CD4-positive, alpha-beta T cell (primary cell): Measurements from ENCODE around the gene MRPL55. TPM values are rescaled to one million over a fixed set of nuclear protein-coding genes. Genes with fewer than 3 reads are reported as not detected.

Experiments used
- ATAC-seq: fragments of 200-7000 bp; cut with Tn5 transposase; one replicate; pipeline ENCODE4 v1.10.0; 2022; ENCODE audit warnings: mild to moderate bottlenecking; ENCODE audit not compliant: poor library complexity
- CTCF ChIA-PET: fragments of 350-600 bp; sonication (Branson Sonifier 250); formaldehyde crosslinking; loops from one replicate; lab custom pipeline; 2021; ENCODE audit warnings: antibody characterized with exemption, inconsistent platforms; lab: Charles Lee
- POLR2A ChIA-PET: fragments of 350-600 bp; sonication (Branson Sonifier 250); formaldehyde crosslinking; loops from one replicate; lab custom pipeline; 2021; ENCODE audit warnings: antibody characterized with exemption, inconsistent platforms; lab: Charles Lee
- DNase-seq, 14 experiments: peaks; one replicate each; pipeline ENCODE4 v3.0.0-alpha.2; 2013 to 2020; ENCODE audit warnings: mixed read lengths in 2 of 14
- H3K27ac ChIP-seq, 2 donors: one replicate each; pipeline versions ENCODE4 v1.5.1 to v1.7.0; 2013; ENCODE audit warnings: low read length in 2 of 2, low read depth in 1 of 2, mild to moderate bottlenecking in 1 of 2
- H3K27me3 ChIP-seq, 2 experiments: 1 replicate in 1 of 2; 2 replicates in 1 of 2; pipeline versions ENCODE4 v1.6.1 to v1.7.0; 2013; ENCODE audit warnings: low read length in 2 of 2, control low read depth in 1 of 2, mild to moderate bottlenecking in 1 of 2, moderate library complexity in 1 of 2; ENCODE audit not compliant: insufficient read depth in 2 of 2, control insufficient read depth in 1 of 2
- H3K36me3 ChIP-seq: one replicate; pipeline ENCODE4 v1.6.1; 2013; ENCODE audit warnings: low read length, control low read depth; ENCODE audit not compliant: insufficient read depth
- H3K4me1 ChIP-seq: one replicate; pipeline ENCODE4 v1.6.1; 2013; ENCODE audit warnings: low read length, control low read depth; ENCODE audit not compliant: insufficient read depth
- H3K4me3 ChIP-seq: one replicate; pipeline ENCODE4 v1.5.1; 2013; ENCODE audit warnings: mild to moderate bottlenecking, low read length, moderate library complexity
- H3K9me3 ChIP-seq, 2 experiments: 1 replicate in 1 of 2; 2 replicates in 1 of 2; pipeline versions ENCODE4 v1.6.1 to v1.7.0; 2013; ENCODE audit warnings: low read length in 2 of 2, mild to moderate bottlenecking in 2 of 2, control low read depth in 1 of 2, moderate library complexity in 1 of 2; ENCODE audit not compliant: control insufficient read depth in 1 of 2, insufficient read depth in 1 of 2
- H3K27ac Mint-ChIP-seq: one replicate; pipeline ENCODE4 v1.8.0; 2020; ENCODE audit warnings: mixed read lengths
- H3K27me3 Mint-ChIP-seq: one replicate; pipeline ENCODE4 v1.8.0; 2021; ENCODE audit warnings: mixed read lengths
- H3K36me3 Mint-ChIP-seq: one replicate; pipeline ENCODE4 v1.8.0; 2021; ENCODE audit warnings: low read depth, mixed read lengths
- H3K4me1 Mint-ChIP-seq: one replicate; pipeline ENCODE4 v1.8.0; 2021; ENCODE audit warnings: low read depth, mixed read lengths
- H3K4me3 Mint-ChIP-seq: one replicate; pipeline ENCODE4 v1.8.0; 2020; ENCODE audit warnings: mild to moderate bottlenecking, mixed read lengths
- H3K9me3 Mint-ChIP-seq: one replicate; pipeline ENCODE4 v1.8.0; 2020; ENCODE audit warnings: mixed read lengths
- intact Hi-C, 2 experiments: fragments of 100-400 bp; cut with DNase I in 1 of 2; cut with micrococcal nuclease in 1 of 2; formaldehyde crosslinking; loops; one replicate each; pipeline versions ENCODE4 v1.15.1 to v1.9.0; 2023 to 2025; cut with DNase I, micrococcal nuclease
- total RNA-seq, 174 experiments: library from RNA in 2 of 174; stranded (reverse) in 2 of 174; gene quantifications; one replicate each; pipeline ENCODE4 v1.2.3 and lab custom pipeline; 2021 to 2026
- TF ChIP-seq, protein P1 (sequence below): fragments of 200-600 bp; IDR thresholded peaks from one replicate; pipeline ENCODE4 v1.8.0; 2022; ENCODE audit warnings: antibody characterized with exemption, mild to moderate bottlenecking

Gene MRPL55
- total RNA-seq, 2 experiments from 2014 or later: 120 to 128 TPM

GRCh38 chr1:228110556-228110955 is 1.5 kb upstream of the MRPL55 start:
- Mint-ChIP-seq H3K27ac (peak overlapping the region; percentile 93), H3K4me1 (peaks cover 26% of the 10 kb centered on the region), H3K36me3 (peaks cover 15% of the 10 kb centered on the region), H3K4me3 (peak overlapping the region; percentile 56), H3K9me3 (no peaks in the 10 kb centered on the region), H3K27me3 (no peaks in the 10 kb centered on the region)
- no peaks in the 10 kb centered on the region for H3K9me3 ChIP-seq
- H3K27ac ChIP-seq: no peak overlapping the region
- ATAC-seq (no peak), DNase-seq (no peak)
- peaks cover 22% of the 10 kb centered on the region for H3K36me3 ChIP-seq
- intact Hi-C loops: no loop called here
- CTCF ChIA-PET: interaction anchor here (2.1 kb wide), 1 partner anchor 54 kb away, joined by 9 read pairs; no protein-coding TSS in a partner anchor
- POLR2A ChIA-PET: interaction anchor here (1.0 to 2.8 kb wide), 7 partner anchors 14 to 378 kb away, joined by 3 to 22 read pairs (median 3); partner anchors contain the start of genes ARF1 and GUK1
- H3K4me1 ChIP-seq: peaks cover 26% of the 10 kb centered on the region
- H3K4me3 ChIP-seq: no peak overlapping the region
- TF ChIP-seq, protein P1, sequence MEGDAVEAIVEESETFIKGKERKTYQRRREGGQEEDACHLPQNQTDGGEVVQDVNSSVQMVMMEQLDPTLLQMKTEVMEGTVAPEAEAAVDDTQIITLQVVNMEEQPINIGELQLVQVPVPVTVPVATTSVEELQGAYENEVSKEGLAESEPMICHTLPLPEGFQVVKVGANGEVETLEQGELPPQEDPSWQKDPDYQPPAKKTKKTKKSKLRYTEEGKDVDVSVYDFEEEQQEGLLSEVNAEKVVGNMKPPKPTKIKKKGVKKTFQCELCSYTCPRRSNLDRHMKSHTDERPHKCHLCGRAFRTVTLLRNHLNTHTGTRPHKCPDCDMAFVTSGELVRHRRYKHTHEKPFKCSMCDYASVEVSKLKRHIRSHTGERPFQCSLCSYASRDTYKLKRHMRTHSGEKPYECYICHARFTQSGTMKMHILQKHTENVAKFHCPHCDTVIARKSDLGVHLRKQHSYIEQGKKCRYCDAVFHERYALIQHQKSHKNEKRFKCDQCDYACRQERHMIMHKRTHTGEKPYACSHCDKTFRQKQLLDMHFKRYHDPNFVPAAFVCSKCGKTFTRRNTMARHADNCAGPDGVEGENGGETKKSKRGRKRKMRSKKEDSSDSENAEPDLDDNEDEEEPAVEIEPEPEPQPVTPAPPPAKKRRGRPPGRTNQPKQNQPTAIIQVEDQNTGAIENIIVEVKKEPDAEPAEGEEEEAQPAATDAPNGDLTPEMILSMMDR: no peak
- no peaks in the 10 kb centered on the region for H3K27me3 ChIP-seq

DNA sequence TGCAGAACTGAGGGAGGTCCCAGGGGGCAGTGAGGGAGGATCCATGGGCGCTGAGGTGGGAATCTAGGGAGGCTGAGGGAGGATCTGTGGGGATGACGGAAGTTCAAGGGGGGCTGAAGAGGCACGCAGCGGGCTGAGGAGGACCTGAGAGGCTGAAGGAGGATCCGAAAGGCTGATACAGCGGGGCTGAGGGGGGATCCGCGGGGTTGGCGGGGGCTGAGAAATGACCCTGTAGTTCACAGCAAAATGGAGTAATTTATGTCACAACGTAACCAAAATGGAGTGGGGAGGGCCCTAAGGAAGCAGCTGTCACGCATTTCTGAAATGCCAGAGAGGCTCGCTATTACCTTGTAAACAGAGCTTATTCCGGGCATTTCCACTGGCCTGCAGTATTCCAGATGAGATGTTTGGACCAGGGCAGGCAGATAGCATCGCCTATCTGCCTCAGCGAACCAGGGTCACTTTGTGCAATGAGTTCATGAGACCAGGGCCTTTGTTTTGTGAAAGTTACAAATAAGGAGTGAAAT is 926 bp upstream of the MRPL55 start:
- Histone ChIP-seq H3K9me3 (no peaks in the 10 kb centered on the region), H3K27me3 (no peaks in the 10 kb centered on the region), H3K4me3 (peak overlapping the region; percentile 99), H3K27ac (peak overlapping the region; percentile 78 to 84), H3K4me1 (peaks cover 26% of the 10 kb centered on the region), H3K36me3 (peaks cover 23% of the 10 kb centered on the region)
- ATAC-seq (no peak), DNase-seq (no peak)
- TF ChIP-seq, protein P1: no peak
- peak overlapping the region; percentile 92 for H3K4me3 Mint-ChIP-seq
- H3K4me1 Mint-ChIP-seq: peaks cover 26% of the 10 kb centered on the region
- ChIA-PET POLR2A (interaction anchor here (0.7 to 2.8 kb wide), 14 partner anchors 10 to 378 kb away, joined by 3 to 22 read pairs (median 3); partner anchors contain the start of genes ARF1, GUK1 and IBA57), CTCF (interaction anchor here (1.1 to 2.1 kb wide), 3 partner anchors 21 to 104 kb away, joined by 5 to 9 read pairs (median 8); no protein-coding TSS in a partner anchor)
- peaks cover 15% of the 10 kb centered on the region for H3K36me3 Mint-ChIP-seq
- intact Hi-C loops: loop anchor here (1.0 to 10.0 kb wide), 9 partner anchors 21 to 375 kb away; partner anchors contain the start of genes ARF1 (in 1 of the 2), GUK1 (in 1 of the 2), JMJD4 (in 1 of the 2) and SNAP47 (in 1 of the 2)
- no peaks in the 10 kb centered on the region for H3K27me3 Mint-ChIP-seq
- H3K27ac Mint-ChIP-seq: peak overlapping the region; percentile 93
- no peaks in the 10 kb centered on the region for H3K9me3 Mint-ChIP-seq

DNA sequence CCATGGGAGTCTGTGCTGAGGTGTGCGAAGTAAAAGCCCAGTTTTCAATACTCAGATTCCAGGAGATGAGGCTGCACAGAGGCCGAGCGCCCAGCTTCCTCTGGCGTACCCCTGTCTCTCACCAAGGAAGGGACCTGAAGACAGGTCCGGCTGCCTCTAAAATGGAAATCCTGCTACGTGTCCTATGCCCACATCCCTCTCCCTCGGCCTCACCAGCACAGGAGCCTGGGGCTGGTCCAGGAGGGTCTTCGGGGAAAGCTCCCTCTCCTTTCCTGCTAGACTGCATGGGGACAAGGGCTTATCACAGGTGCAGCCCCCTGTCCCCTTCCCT is 392 bp downstream of the MRPL55 start:
- Mint-ChIP-seq H3K9me3 (no peaks in the 10 kb centered on the region), H3K4me3 (peak overlapping the region; percentile 92), H3K27me3 (no peaks in the 10 kb centered on the region), H3K36me3 (peaks cover 19% of the 10 kb centered on the region), H3K4me1 (peaks cover 32% of the 10 kb centered on the region), H3K27ac (peak overlapping the region; percentile 93)
- ChIA-PET CTCF (no interaction called here), POLR2A (interaction anchor here (1.8 to 2.8 kb wide), 2 partner anchors 22 to 26 kb away, joined by 8 to 22 read pairs; partner anchors contain the start of gene ARF1)
- H3K27ac ChIP-seq: peak overlapping the region; percentile 84 to 90
- intact Hi-C loops: loop anchor here (1.0 to 10.0 kb wide), 9 partner anchors 22 to 374 kb away; partner anchors contain the start of genes ARF1 (in 1 of the 2), GUK1 (in 1 of the 2), JMJD4 (in 1 of the 2) and SNAP47 (in 1 of the 2)
- peak overlapping the region; percentile 99 for H3K4me3 ChIP-seq
- DNase-seq (no peak), ATAC-seq (no peak)
- peaks cover 33% of the 10 kb centered on the region for H3K4me1 ChIP-seq
- H3K27me3 ChIP-seq: no peaks in the 10 kb centered on the region
- peaks cover 23% of the 10 kb centered on the region for H3K36me3 ChIP-seq
- TF ChIP-seq, protein P1: no peak
- H3K9me3 ChIP-seq: no peaks in the 10 kb centered on the region
